DOHH2 (cell line): ENCODE results near the gene NEDD4L.

ENCODE experiments used
- EZH2phosphoT487 ChIP-seq: fragments of 200-600 bp; sonication (generic); IDR thresholded peaks from 2 replicates; pipeline ENCODE4 v1.6.1; 2017; ENCODE audit warnings: borderline replicate concordance, mild to moderate bottlenecking, antibody characterized with exemption, low read length, moderate library complexity, mixed read lengths
- TF ChIP-seq, protein P1 (sequence below): fragments of 200-600 bp; sonication (generic); IDR thresholded peaks from one replicate; pipeline ENCODE4 v1.5.1; 2014; ENCODE audit warnings: antibody characterized with exemption, mild to moderate bottlenecking, low read depth, low read length; ENCODE audit not compliant: poor library complexity, severe bottlenecking

DNA sequence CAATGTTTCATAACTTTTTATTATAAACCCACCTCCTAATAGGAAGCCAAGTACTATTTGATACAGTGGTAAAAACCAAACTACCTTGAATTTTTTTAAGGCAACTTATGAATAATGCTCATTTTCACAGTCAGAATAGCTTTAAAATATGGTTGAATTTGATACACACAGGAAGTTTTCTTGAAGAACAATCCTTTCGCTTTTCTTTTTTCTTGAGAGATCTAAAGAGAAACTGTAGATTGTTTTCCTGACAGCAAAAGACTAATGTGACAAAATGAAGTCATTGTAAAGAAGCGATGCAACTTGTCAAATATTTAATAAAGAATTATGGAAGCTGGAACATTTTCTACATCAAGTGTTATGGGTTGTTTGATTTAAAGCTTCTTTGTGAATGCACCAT, 357.2 kb downstream of the NEDD4L start:
- TF ChIP-seq, protein P1, sequence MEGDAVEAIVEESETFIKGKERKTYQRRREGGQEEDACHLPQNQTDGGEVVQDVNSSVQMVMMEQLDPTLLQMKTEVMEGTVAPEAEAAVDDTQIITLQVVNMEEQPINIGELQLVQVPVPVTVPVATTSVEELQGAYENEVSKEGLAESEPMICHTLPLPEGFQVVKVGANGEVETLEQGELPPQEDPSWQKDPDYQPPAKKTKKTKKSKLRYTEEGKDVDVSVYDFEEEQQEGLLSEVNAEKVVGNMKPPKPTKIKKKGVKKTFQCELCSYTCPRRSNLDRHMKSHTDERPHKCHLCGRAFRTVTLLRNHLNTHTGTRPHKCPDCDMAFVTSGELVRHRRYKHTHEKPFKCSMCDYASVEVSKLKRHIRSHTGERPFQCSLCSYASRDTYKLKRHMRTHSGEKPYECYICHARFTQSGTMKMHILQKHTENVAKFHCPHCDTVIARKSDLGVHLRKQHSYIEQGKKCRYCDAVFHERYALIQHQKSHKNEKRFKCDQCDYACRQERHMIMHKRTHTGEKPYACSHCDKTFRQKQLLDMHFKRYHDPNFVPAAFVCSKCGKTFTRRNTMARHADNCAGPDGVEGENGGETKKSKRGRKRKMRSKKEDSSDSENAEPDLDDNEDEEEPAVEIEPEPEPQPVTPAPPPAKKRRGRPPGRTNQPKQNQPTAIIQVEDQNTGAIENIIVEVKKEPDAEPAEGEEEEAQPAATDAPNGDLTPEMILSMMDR, result no peak
- TF ChIP-seq EZH2phosphoT487, result no peak
